Caco-2 (cell line): ENCODE results near the gene SUPT6H. TPM values are rescaled to one million over a fixed set of nuclear protein-coding genes. Genes with fewer than 3 reads are reported as not detected.

Experiments
- BruUV-seq: library from RNA; stranded (reverse); fragments of 400-500 nt; replicated peaks from 2 replicates; lab custom pipeline; 2021; lab: Mats Ljungman, UMichigan
- CTCF ChIA-PET: fragments of 300-600 bp; sonication (Branson Sonifier 250); formaldehyde crosslinking; loops from one replicate; lab custom pipeline; 2022; ENCODE audit warnings: antibody characterized with exemption; lab: Charles Lee
- POLR2A ChIA-PET: fragments of 300-600 bp; sonication (Branson Sonifier 250); formaldehyde crosslinking; loops from one replicate; lab custom pipeline; 2022; ENCODE audit warnings: antibody characterized with exemption; lab: Charles Lee
- DNase-seq, 2 experiments: peaks; one replicate each; pipeline versions ENCODE4 v3.0.0 to v3.0.0-alpha.2; 2020 to 2022
- H3K27me3 ChIP-seq: replicated peaks from 2 replicates; pipeline ENCODE4 v1.6.0; 2011; ENCODE audit warnings: low read length; ENCODE audit not compliant: control insufficient read depth, insufficient read depth
- H3K36me3 ChIP-seq: 2 replicates; pipeline ENCODE4 v1.5.1; 2011; ENCODE audit warnings: low read length; ENCODE audit not compliant: control insufficient read depth, insufficient read depth
- H3K4me1 ChIP-seq: fragments of 250-450 bp; sonication (Bioruptor Pico); 2 replicates; pipeline ENCODE4 v1.5.1; 2020; ENCODE audit warnings: mild to moderate bottlenecking
- H3K4me3 ChIP-seq: 2 replicates; pipeline ENCODE4 v1.5.1; 2011; ENCODE audit warnings: low read depth, mild to moderate bottlenecking, control low read depth, low read length
- H3K9me3 ChIP-seq: fragments of 250-450 bp; sonication (Bioruptor Pico); 2 replicates; pipeline ENCODE4 v1.5.1; 2020; ENCODE audit warnings: mild to moderate bottlenecking, moderate library complexity
- H3K27ac Mint-ChIP-seq: one replicate; pipeline ENCODE4 v1.8.0; 2022; ENCODE audit warnings: mixed read lengths; ENCODE audit not compliant: unreplicated experiment
- H3K27me3 Mint-ChIP-seq: one replicate; pipeline ENCODE4 v1.8.0; 2022; ENCODE audit warnings: mixed read lengths; ENCODE audit not compliant: insufficient read depth, unreplicated experiment
- H3K36me3 Mint-ChIP-seq: one replicate; pipeline ENCODE4 v1.8.0; 2022; ENCODE audit warnings: mild to moderate bottlenecking, mixed read lengths; ENCODE audit not compliant: insufficient read depth, unreplicated experiment
- H3K4me1 Mint-ChIP-seq: one replicate; pipeline ENCODE4 v1.8.0; 2022; ENCODE audit warnings: low read depth, mixed read lengths; ENCODE audit not compliant: unreplicated experiment
- H3K4me3 Mint-ChIP-seq: one replicate; pipeline ENCODE4 v1.8.0; 2022; ENCODE audit warnings: mild to moderate bottlenecking, moderate library complexity, mixed read lengths; ENCODE audit not compliant: unreplicated experiment
- H3K9me3 Mint-ChIP-seq: one replicate; pipeline ENCODE4 v1.8.0; 2022; ENCODE audit warnings: mixed read lengths; ENCODE audit not compliant: unreplicated experiment
- CTCF ChIP-seq, 2 experiments: fragments of 200-600 bp in 1 of 2; IDR thresholded peaks; 1 replicate in 1 of 2; 2 replicates in 1 of 2; pipeline versions ENCODE4 v1.5.1 to v1.8.0; 2011 to 2022; ENCODE audit warnings: antibody characterized with exemption in 1 of 2, control low read depth in 1 of 2, inconsistent platforms in 1 of 2, low read depth in 1 of 2, low read length in 1 of 2, mild to moderate bottlenecking in 1 of 2, moderate library complexity in 1 of 2; ENCODE audit not compliant: insufficient read depth in 1 of 2, severe bottlenecking in 1 of 2, unreplicated experiment in 1 of 2
- intact Hi-C: fragments of 100-400 bp; cut with micrococcal nuclease; formaldehyde crosslinking; loops from one replicate; pipeline ENCODE4 v1.10.0; 2022; ENCODE audit not compliant: unreplicated experiment
- total RNA-seq: library from RNA; stranded (reverse); gene quantifications from 2 replicates; pipeline ENCODE4 v1.2.3, GENCODE V29; 2022

SUPT6H gene
- total RNA-seq, 1 experiment from 2014 or later: 129 TPM

- Mint-ChIP-seq H3K4me3 (peak overlapping the region; percentile 95), H3K27me3 (no peaks in the 10 kb centered on the region), H3K9me3 (no peaks in the 10 kb centered on the region), H3K36me3 (peaks cover 80% of the 10 kb centered on the region), H3K27ac (peak overlapping the region; percentile 96), H3K4me1 (peaks cover 12% of the 10 kb centered on the region)
- Histone ChIP-seq H3K4me3 (peak overlapping the region; percentile 68), H3K36me3 (peaks cover 18% of the 10 kb centered on the region), H3K4me1 (peaks cover 40% of the 10 kb centered on the region), H3K9me3 (no peaks in the 10 kb centered on the region), H3K27me3 (no peaks in the 10 kb centered on the region)
- intact Hi-C loops: loop anchor here (5.0 kb wide), 1 partner anchor 207 kb away; the partner anchor contains the start of gene PHF12
- peak; percentile 79 to 86 for DNase-seq
- POLR2A ChIA-PET: interaction anchor here (1.0 to 8.1 kb wide), 4 partner anchors 10 to 100 kb away, joined by 3 to 165 read pairs (median 28); partner anchors contain the start of genes BLTP2, NEK8, RPL23A and TLCD1
- BruUV-seq: no TSS peak
- CTCF ChIA-PET: interaction anchor here (0.7 to 9.5 kb wide), 4 partner anchors 18 to 205 kb away, joined by 3 to 324 read pairs (median 10); partner anchors contain the start of genes NEK8 and TLCD1
- peak in 1 of 2 experiments; percentile 1 for TF ChIP-seq CTCF (IDR thresholded peaks at IDR 0.05; ENCODE audit: insufficient read depth in 1 of 2, low read depth in 1 of 2, low read length in 1 of 2, severe bottlenecking in 1 of 2, unreplicated experiment in 1 of 2)
Measured at GRCh38 chr17:28744972-28745785, 83.2 kb downstream of the SUPT6H start.

- H3K36me3 Mint-ChIP-seq: peaks cover 88% of the 10 kb centered on the region
- peak in 1 of 2 experiments; percentile 53 for DNase-seq
- peaks cover 22% of the 10 kb centered on the region for H3K36me3 ChIP-seq
- peak overlapping the region; percentile 96 for H3K27ac Mint-ChIP-seq
- BruUV-seq: no TSS peak
- CTCF ChIA-PET: interaction anchor here (0.7 to 9.5 kb wide), 5 partner anchors 18 to 204 kb away, joined by 3 to 324 read pairs (median 18); partner anchors contain the start of genes NEK8, PROCA1 and TLCD1
- no peaks in the 10 kb centered on the region for H3K9me3 Mint-ChIP-seq
- peak overlapping the region; percentile 95 for H3K4me3 Mint-ChIP-seq
- H3K27me3 Mint-ChIP-seq: no peaks in the 10 kb centered on the region
- POLR2A ChIA-PET: interaction anchor here (0.6 to 8.1 kb wide), 5 partner anchors 11 to 101 kb away, joined by 3 to 165 read pairs (median 5); partner anchors contain the start of genes BLTP2, NEK8, RPL23A and TLCD1
- intact Hi-C loops: no loop called here
- H3K4me1 Mint-ChIP-seq: peaks cover 12% of the 10 kb centered on the region
- peak overlapping the region; percentile 68 for H3K4me3 ChIP-seq
- peaks cover 40% of the 10 kb centered on the region for H3K4me1 ChIP-seq
- no peaks in the 10 kb centered on the region for H3K9me3 ChIP-seq
- H3K27me3 ChIP-seq: no peaks in the 10 kb centered on the region
- TF ChIP-seq CTCF (IDR thresholded peaks at IDR 0.05; ENCODE audit: insufficient read depth in 1 of 2, low read depth in 1 of 2, low read length in 1 of 2, severe bottlenecking in 1 of 2, unreplicated experiment in 1 of 2): no peak
Measured at GRCh38 chr17:28745786-28746411, 83.9 kb downstream of the SUPT6H start.

GRCh38 chr17:28746611-28747050, 84.6 kb downstream of the SUPT6H start:
- Mint-ChIP-seq H3K4me3 (peak overlapping the region; percentile 95), H3K4me1 (peaks cover 12% of the 10 kb centered on the region), H3K9me3 (no peaks in the 10 kb centered on the region), H3K36me3 (peaks cover 91% of the 10 kb centered on the region), H3K27ac (peak overlapping the region; percentile 96), H3K27me3 (no peaks in the 10 kb centered on the region)
- intact Hi-C loops: no loop called here
- no peak for TF ChIP-seq CTCF (IDR thresholded peaks at IDR 0.05; ENCODE audit: insufficient read depth in 1 of 2, low read depth in 1 of 2, low read length in 1 of 2, severe bottlenecking in 1 of 2, unreplicated experiment in 1 of 2)
- Histone ChIP-seq H3K4me3 (peak overlapping the region; percentile 68), H3K4me1 (peaks cover 40% of the 10 kb centered on the region), H3K9me3 (no peaks in the 10 kb centered on the region), H3K27me3 (no peaks in the 10 kb centered on the region), H3K36me3 (peaks cover 24% of the 10 kb centered on the region)
- no TSS peak for BruUV-seq
- ChIA-PET POLR2A (interaction anchor here (0.6 to 8.1 kb wide), 3 partner anchors 12 to 27 kb away, joined by 5 to 165 read pairs (median 52); partner anchors contain the start of genes NEK8, RPL23A and TLCD1), CTCF (interaction anchor here (1.5 to 9.5 kb wide), 3 partner anchors 17 to 36 kb away, joined by 18 to 324 read pairs (median 22); partner anchors contain the start of genes NEK8, PROCA1 and TLCD1)
- DNase-seq: peak; percentile 84 to 88
